HepG2 (cell line): ENCODE measurements around the gene SLC22A31. TPM values are rescaled to one million over a fixed set of nuclear protein-coding genes. Genes with fewer than 3 reads are reported as not detected.

Experiments
- ATAC-seq: fragments of 200-7000 bp; cut with Tn5 transposase; 3 replicates; pipeline ENCODE4 v1.9.1; 2020; ENCODE audit warnings: mild to moderate bottlenecking, moderate library complexity
- BruUV-seq: library from RNA; stranded (reverse); fragments of 400-500 nt; replicated peaks from 2 replicates; lab custom pipeline; 2021; lab: Mats Ljungman, UMichigan
- CTCF ChIA-PET: fragments of 300-600 bp; formaldehyde crosslinking; extraction: SDS; loops from one replicate; lab custom pipeline; 2021; ENCODE audit warnings: low total read pairs, inconsistent platforms, low intra/inter-chr PET ratio; lab: Yijun Ruan, JAX
- POLR2A ChIA-PET: fragments of 350-600 bp; sonication (Branson Sonifier 250); formaldehyde crosslinking; loops from one replicate; lab custom pipeline; 2020; ENCODE audit warnings: antibody characterized with exemption, inconsistent platforms; lab: Yijun Ruan, JAX
- DNase-seq: peaks from one replicate; pipeline ENCODE4 v3.0.0-alpha.2; 2015; ENCODE audit warnings: low spot score
- FAIRE-seq: peaks from 3 replicates; lab custom pipeline; 2011; peaks lifted over from hg19 to GRCh38; lab: Jason Lieb, UNC
- H2AFZ ChIP-seq: one replicate; pipeline ENCODE4 v1.6.1; 2011; ENCODE audit warnings: low read length, inconsistent platforms
- H3K27ac ChIP-seq: fragments of 300-600 bp; 3 replicates; pipeline ENCODE4 v1.8.0; 2011; ENCODE audit warnings: mixed run types, mild to moderate bottlenecking, mixed read lengths, low read length, inconsistent platforms; ENCODE audit not compliant: insufficient read depth; ENCODE audit errors: extremely low read length
- H3K27me3 ChIP-seq, 2 experiments: fragments of 200-600 bp in 1 of 2; 2 replicates in 1 of 2; 3 replicates in 1 of 2; pipeline versions ENCODE4 v1.6.0 to v1.8.0; 2011; ENCODE audit warnings: low read length in 2 of 2, mild to moderate bottlenecking in 2 of 2, moderate library complexity in 2 of 2, inconsistent platforms in 1 of 2; ENCODE audit not compliant: insufficient read depth in 2 of 2, control insufficient read depth in 1 of 2
- H3K36me3 ChIP-seq, 2 experiments: fragments of 200-600 bp in 1 of 2; replicated peaks in 1 of 2; 2 replicates in 1 of 2; 3 replicates in 1 of 2; pipeline versions ENCODE4 v1.5.1 to v1.8.0; 2011; ENCODE audit warnings: low read length in 2 of 2, inconsistent platforms in 1 of 2; ENCODE audit not compliant: insufficient read depth in 2 of 2, control insufficient read depth in 1 of 2
- H3K4me1 ChIP-seq: 2 replicates; pipeline ENCODE4 v1.5.1; 2012; ENCODE audit warnings: low read length, inconsistent platforms; ENCODE audit not compliant: insufficient read depth
- H3K4me2 ChIP-seq: 2 replicates; pipeline ENCODE4 v1.6.0; 2011; ENCODE audit warnings: low read depth, low read length, inconsistent platforms
- H3K4me3 ChIP-seq, 3 experiments: fragments of 200-600 bp in 1 of 3; sonication (generic), shearing (Covaris generic) in 1 of 3; replicated peaks in 1 of 3; 2 replicates each; pipeline ENCODE4 v1.5.1; 2011 to 2016; ENCODE audit warnings: low read length in 3 of 3, inconsistent platforms in 2 of 3, low read depth in 2 of 3, mild to moderate bottlenecking in 2 of 3, control low read depth in 1 of 3, mixed read lengths in 1 of 3; ENCODE audit not compliant: insufficient read depth in 1 of 3
- H3K79me2 ChIP-seq: one replicate; pipeline ENCODE4 v1.6.1; 2011; ENCODE audit warnings: low read length, inconsistent platforms; ENCODE audit not compliant: insufficient read depth
- H3K9ac ChIP-seq: 2 replicates; pipeline ENCODE4 v1.6.0; 2011; ENCODE audit warnings: mild to moderate bottlenecking, low read depth, low read length, inconsistent platforms; ENCODE audit not compliant: insufficient read depth
- H3K9me3 ChIP-seq: 2 replicates; pipeline ENCODE4 v1.5.1; 2012; ENCODE audit warnings: mild to moderate bottlenecking, low read length
- H4K20me1 ChIP-seq: 2 replicates; pipeline ENCODE4 v1.6.0; 2011; ENCODE audit warnings: inconsistent platforms, mild to moderate bottlenecking, low read length, moderate library complexity; ENCODE audit not compliant: insufficient read depth
- CEBPB ChIP-seq: IDR thresholded peaks from 2 replicates; pipeline ENCODE4 v1.6.1; 2011; ENCODE audit warnings: low read depth, low read length, improper control_type of control experiment, borderline replicate concordance
- CENPX ChIP-seq: sonication (generic); formaldehyde crosslinking; IDR thresholded peaks from 2 replicates; pipeline ENCODE4 v1.9.0; 2021; ENCODE audit warnings: mild to moderate bottlenecking, missing genetic modification reagents, moderate library complexity
- FOXA1 ChIP-seq, 2 experiments: fragments of 450-650 bp in 1 of 2; sonication (generic) in 1 of 2; formaldehyde crosslinking in 1 of 2; IDR thresholded peaks; 2 replicates each; pipeline versions ENCODE4 v1.4.0 to v1.6.1; 2016 to 2020; ENCODE audit warnings: missing genetic modification reagents in 1 of 2
- GPN1 ChIP-seq: sonication (generic); formaldehyde crosslinking; IDR thresholded peaks from 2 replicates; pipeline ENCODE4 v1.5.1; 2020; ENCODE audit warnings: missing genetic modification reagents, borderline replicate concordance
- NFRKB ChIP-seq: fragments of 450-650 bp; IDR thresholded peaks from 2 replicates; pipeline ENCODE4 v1.6.1; 2017
- PHF5A ChIP-seq: IDR thresholded peaks from one replicate; pipeline ENCODE4 v1.6.1; 2018; ENCODE audit warnings: low read depth, missing genetic modification reagents; ENCODE audit not compliant: unreplicated experiment
- SUZ12 ChIP-seq: fragments of 150-350 bp; IDR thresholded peaks from 2 replicates; pipeline ENCODE4 v1.6.1; 2014; ENCODE audit warnings: low read depth, low read length
- TIGD3 ChIP-seq: sonication (generic); formaldehyde crosslinking; IDR thresholded peaks from 2 replicates; pipeline ENCODE4 v1.5.1; 2020; ENCODE audit warnings: mild to moderate bottlenecking, missing genetic modification reagents, borderline replicate concordance
- ZBTB33 ChIP-seq: sonication (generic); formaldehyde crosslinking; IDR thresholded peaks from 2 replicates; pipeline ENCODE4 v1.4.0; 2020; ENCODE audit warnings: missing genetic modification reagents
- ZBTB7B ChIP-seq: sonication (generic); formaldehyde crosslinking; IDR thresholded peaks from 2 replicates; pipeline ENCODE4 v1.4.0; 2020; ENCODE audit warnings: missing genetic modification reagents
- ZNF317 ChIP-seq: sonication (generic); formaldehyde crosslinking; IDR thresholded peaks from 2 replicates; pipeline ENCODE4 v1.5.0; 2020; ENCODE audit warnings: mild to moderate bottlenecking, missing genetic modification reagents
- ZNF431 ChIP-seq: sonication (generic); formaldehyde crosslinking; IDR thresholded peaks from 2 replicates; pipeline ENCODE4 v1.9.0; 2022; ENCODE audit warnings: missing genetic modification reagents, low read depth, mild to moderate bottlenecking, borderline replicate concordance
- ZNF432 ChIP-seq: sonication (generic); formaldehyde crosslinking; IDR thresholded peaks from 2 replicates; pipeline ENCODE4 v1.5.0; 2020; ENCODE audit warnings: missing genetic modification reagents, mild to moderate bottlenecking, borderline replicate concordance
- ZNF501 ChIP-seq: sonication (generic); formaldehyde crosslinking; IDR thresholded peaks from 2 replicates; pipeline ENCODE4 v1.5.1; 2020; ENCODE audit warnings: mild to moderate bottlenecking, moderate library complexity, missing genetic modification reagents
- ZNF567 ChIP-seq: sonication (generic); formaldehyde crosslinking; IDR thresholded peaks from 2 replicates; pipeline ENCODE4 v1.8.1; 2023; ENCODE audit warnings: mild to moderate bottlenecking, missing genetic modification reagents, borderline replicate concordance
- ZNF672 ChIP-seq: sonication (generic); formaldehyde crosslinking; IDR thresholded peaks from 2 replicates; pipeline ENCODE4 v1.8.1; 2022; ENCODE audit warnings: missing genetic modification reagents
- ZSCAN9 ChIP-seq: IDR thresholded peaks from 2 replicates; pipeline ENCODE4 v1.6.1; 2016; ENCODE audit warnings: borderline replicate concordance
- WGBS: methylation state at CpG from one replicate; pipeline ENCODE4 v1.1.6; 2017; ENCODE audit warnings: low lambda C conversion rate; 5-methylcytosine and 5-hydroxymethylcytosine counted together
- in situ Hi-C: cut with HindIII; loops from 2 replicates; pipeline ENCODE4 v1.10.0; 2017; ENCODE audit warnings: low pct_unique_long_range_greater_than_20kb; ENCODE audit not compliant: extremely low pct_ligation_motif_present
- intact Hi-C: fragments of 100-400 bp; cut with micrococcal nuclease; formaldehyde crosslinking; loops from one replicate; pipeline ENCODE4 v1.10.0; 2022; ENCODE audit not compliant: unreplicated experiment
- polyA plus RNA-seq, 8 experiments: library from polyadenylated mRNA; depleted of rRNA in 3 of 8; stranded (reverse) in 7 of 8; unstranded in 1 of 8; fragments of >200 nt; fragmentation: Illumina TruSeq in 4 of 8; extraction: Trizol in 4 of 8; gene quantifications; 2 replicates each; pipeline versions ENCODE4 v1.2.1 to v1.2.3, GENCODE V29; 2011 to 2016; ENCODE audit warnings: low read depth in 4 of 8, missing spikeins in 1 of 8, mixed read lengths in 1 of 8; ENCODE audit not compliant: insufficient read depth in 1 of 8
- total RNA-seq, 5 experiments: library from RNA; depleted of rRNA; stranded (reverse); fragments of >200 nt; fragmentation: Illumina TruSeq; extraction: Trizol; gene quantifications; 2 replicates each; pipeline ENCODE4 v1.2.3, GENCODE V29; 2016; ENCODE audit warnings: low read depth in 1 of 5
- TF ChIP-seq, protein P1 (sequence below): fragments of 450-650 bp; IDR thresholded peaks from 2 replicates; pipeline ENCODE4 v1.6.1; 2017
- TF ChIP-seq, protein P2 (sequence below): sonication (generic); formaldehyde crosslinking; IDR thresholded peaks from 2 replicates; pipeline ENCODE4 v1.5.0; 2020; ENCODE audit warnings: missing genetic modification reagents

The SLC22A31 gene
- total and polyA plus RNA-seq, 2 of the 13 experiments (the other 11 are each of a cell fraction or from before 2014, with no cell fraction given) = 67.3 to 83.3 TPM

DNA sequence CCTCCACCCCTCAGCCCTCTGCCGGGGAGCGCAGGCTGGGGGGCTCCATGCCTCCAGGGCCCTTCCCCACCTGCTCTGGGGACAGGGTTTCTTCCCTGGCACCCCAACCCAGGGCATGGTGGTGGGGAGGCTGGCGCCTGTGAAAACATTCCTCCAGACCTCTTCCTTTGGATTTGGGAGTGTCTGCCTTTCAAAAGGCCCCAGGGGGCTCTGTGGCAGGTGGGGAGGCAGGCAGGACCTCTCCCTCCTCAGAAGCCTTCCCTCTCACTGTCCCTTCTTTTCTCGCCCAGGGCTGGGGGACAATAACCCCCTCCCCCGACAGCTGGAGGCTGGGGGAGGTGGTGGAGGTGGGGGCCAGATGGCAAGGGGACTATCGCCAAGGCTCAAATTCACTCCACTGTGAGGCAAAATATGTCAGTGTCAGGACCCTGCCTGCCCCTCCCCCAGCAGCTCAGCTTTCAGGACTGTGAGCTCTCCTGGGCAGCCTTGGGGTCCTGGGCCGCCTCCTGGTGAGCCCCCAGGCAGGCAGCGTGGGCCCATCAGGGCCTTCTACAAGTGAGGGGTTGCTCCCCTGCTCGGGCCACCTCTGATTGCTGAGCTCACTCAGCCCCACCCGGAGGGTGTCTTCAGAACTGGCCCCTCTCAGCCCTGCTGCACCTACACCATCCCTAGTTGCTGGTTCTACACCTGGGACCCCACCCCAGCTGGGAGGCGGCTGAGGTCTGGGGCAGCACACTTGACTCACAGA, 27.0 kb downstream of the SLC22A31 start:
- FAIRE-seq (no peak), ATAC-seq (no peak), DNase-seq (no peak)
- no peak overlapping the region for H3K9ac ChIP-seq
- no peaks in the 10 kb centered on the region for H3K9me3 ChIP-seq
- no peaks in the 10 kb centered on the region for H3K36me3 ChIP-seq
- H3K27ac ChIP-seq = no peak overlapping the region
- no peak overlapping the region for H3K4me3 ChIP-seq
- H2AFZ ChIP-seq = no peak overlapping the region
- no peaks in the 10 kb centered on the region for H3K79me2 ChIP-seq
- in situ Hi-C loops = no loop called here
- intact Hi-C loops = loop anchor here (1.0 to 5.0 kb wide), 2 partner anchors 14 to 44 kb away; partner anchors contain the start of gene ZNF778
- POLR2A ChIA-PET = interaction anchor here (1.6 to 2.3 kb wide), 2 partner anchors 11 to 27 kb away, joined by 5 to 9 read pairs; partner anchors contain the start of gene SLC22A31
- H4K20me1 ChIP-seq = peaks cover 17% of the 10 kb centered on the region
- no TSS peak for BruUV-seq
- H3K27me3 ChIP-seq = peaks cover 67 to 94% of the 10 kb centered on the region in 2 experiments
- H3K4me1 ChIP-seq = peaks cover 52% of the 10 kb centered on the region
- H3K4me2 ChIP-seq = no peak overlapping the region
- TF ChIP-seq, protein P1, sequence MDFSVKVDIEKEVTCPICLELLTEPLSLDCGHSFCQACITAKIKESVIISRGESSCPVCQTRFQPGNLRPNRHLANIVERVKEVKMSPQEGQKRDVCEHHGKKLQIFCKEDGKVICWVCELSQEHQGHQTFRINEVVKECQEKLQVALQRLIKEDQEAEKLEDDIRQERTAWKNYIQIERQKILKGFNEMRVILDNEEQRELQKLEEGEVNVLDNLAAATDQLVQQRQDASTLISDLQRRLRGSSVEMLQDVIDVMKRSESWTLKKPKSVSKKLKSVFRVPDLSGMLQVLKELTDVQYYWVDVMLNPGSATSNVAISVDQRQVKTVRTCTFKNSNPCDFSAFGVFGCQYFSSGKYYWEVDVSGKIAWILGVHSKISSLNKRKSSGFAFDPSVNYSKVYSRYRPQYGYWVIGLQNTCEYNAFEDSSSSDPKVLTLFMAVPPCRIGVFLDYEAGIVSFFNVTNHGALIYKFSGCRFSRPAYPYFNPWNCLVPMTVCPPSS = no peak
- TF ChIP-seq ZNF672 (CRISPR knock-in tag) (no peak), NFRKB (no peak), ZBTB7B (no peak), CENPX (CRISPR knock-in tag) (no peak), TIGD3 (CRISPR knock-in tag) (no peak), ZNF432 (no peak), FOXA1 (IDR thresholded peaks at IDR 0.05) (no peak), FOXA1 (CRISPR knock-in tag; IDR thresholded peaks at IDR 0.05) (no peak), ZNF567 (no peak), ZNF431 (CRISPR knock-in tag) (no peak), PHF5A (CRISPR knock-in tag) (no peak), SUZ12 (no peak), ZNF501 (CRISPR knock-in tag) (no peak), GPN1 (CRISPR knock-in tag) (no peak), ZSCAN9 (CRISPR knock-in tag) (no peak), ZBTB33 (no peak), CEBPB (no peak), ZNF317 (CRISPR knock-in tag) (no peak)
- TF ChIP-seq, protein P2, sequence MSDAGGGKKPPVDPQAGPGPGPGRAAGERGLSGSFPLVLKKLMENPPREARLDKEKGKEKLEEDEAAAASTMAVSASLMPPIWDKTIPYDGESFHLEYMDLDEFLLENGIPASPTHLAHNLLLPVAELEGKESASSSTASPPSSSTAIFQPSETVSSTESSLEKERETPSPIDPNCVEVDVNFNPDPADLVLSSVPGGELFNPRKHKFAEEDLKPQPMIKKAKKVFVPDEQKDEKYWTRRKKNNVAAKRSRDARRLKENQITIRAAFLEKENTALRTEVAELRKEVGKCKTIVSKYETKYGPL (CRISPR knock-in tag) = no peak
- TF ChIP-seq, all 625 proteins: peak for 0
- WGBS = 2% methylated on average over 5 of the region's 11 CpGs
- CTCF ChIA-PET = no interaction called here
